Measurements from ENCODE around the gene NR6A1.

Gene NR6A1

GRCh38 chr9:124658165-124659017 is 112.7 kb downstream of the NR6A1 start:
- Histone ChIP-seq H3K4me3 (replicated peaks; ENCODE audit: low read depth, low read length) (peak overlapping the region; percentile 66), H3K27me3 (replicated peaks; ENCODE audit: control insufficient read depth, insufficient read depth, low read length) (no peaks in the 10 kb centered on the region), H3K36me3 (ENCODE audit: control insufficient read depth, insufficient read depth, low read length) (no peaks in the 10 kb centered on the region)
- DNase-seq (ENCODE audit: extremely low read depth, insufficient read length), result peak; percentile 38
- no peak for TF ChIP-seq CTCF (IDR thresholded peaks at IDR 0.05; ENCODE audit: insufficient read depth, low read length, poor library complexity, severe bottlenecking)

GRCh38 chr9:124657516-124657915 is 113.6 kb downstream of the NR6A1 start:
- H3K27me3 ChIP-seq (replicated peaks; ENCODE audit: control insufficient read depth, insufficient read depth, low read length), result no peaks in the 10 kb centered on the region
- no peaks in the 10 kb centered on the region for H3K36me3 ChIP-seq (ENCODE audit: control insufficient read depth, insufficient read depth, low read length)
- no peak for TF ChIP-seq CTCF (IDR thresholded peaks at IDR 0.05; ENCODE audit: insufficient read depth, low read length, poor library complexity, severe bottlenecking)
- DNase-seq (ENCODE audit: extremely low read depth, insufficient read length), result no peak
- H3K4me3 ChIP-seq (replicated peaks; ENCODE audit: low read depth, low read length), result no peak overlapping the region

GRCh38 chr9:124654431-124654830 is 116.7 kb downstream of the NR6A1 start:
- H3K4me3 ChIP-seq (replicated peaks; ENCODE audit: low read depth, low read length), result no peak overlapping the region
- no peaks in the 10 kb centered on the region for H3K27me3 ChIP-seq (replicated peaks; ENCODE audit: control insufficient read depth, insufficient read depth, low read length)
- no peak for DNase-seq (ENCODE audit: extremely low read depth, insufficient read length)
- no peaks in the 10 kb centered on the region for H3K36me3 ChIP-seq (ENCODE audit: control insufficient read depth, insufficient read depth, low read length)
- no peak for TF ChIP-seq CTCF (IDR thresholded peaks at IDR 0.05; ENCODE audit: insufficient read depth, low read length, poor library complexity, severe bottlenecking)

- no peak for TF ChIP-seq CTCF (IDR thresholded peaks at IDR 0.05; ENCODE audit: insufficient read depth, low read length, poor library complexity, severe bottlenecking)
- DNase-seq (ENCODE audit: extremely low read depth, insufficient read length), result no peak
- Histone ChIP-seq H3K27me3 (replicated peaks; ENCODE audit: control insufficient read depth, insufficient read depth, low read length) (no peaks in the 10 kb centered on the region), H3K4me3 (replicated peaks; ENCODE audit: low read depth, low read length) (no peak overlapping the region), H3K36me3 (ENCODE audit: control insufficient read depth, insufficient read depth, low read length) (no peaks in the 10 kb centered on the region)
These were observed 118.3 kb downstream of the NR6A1 start for GRCh38 chr9:124652615-124653393.

- DNase-seq (ENCODE audit: extremely low read depth, insufficient read length), result no peak
- no peak for TF ChIP-seq CTCF (IDR thresholded peaks at IDR 0.05; ENCODE audit: insufficient read depth, low read length, poor library complexity, severe bottlenecking)
These were observed 118.9 kb downstream of the NR6A1 start for GRCh38 chr9:124652203-124652602.

More at GRCh38 chr9:124652203-124652602, 118.9 kb downstream of the NR6A1 start:
- Histone ChIP-seq H3K27me3 (replicated peaks; ENCODE audit: control insufficient read depth, insufficient read depth, low read length) (no peaks in the 10 kb centered on the region), H3K4me3 (replicated peaks; ENCODE audit: low read depth, low read length) (no peak overlapping the region), H3K36me3 (ENCODE audit: control insufficient read depth, insufficient read depth, low read length) (no peaks in the 10 kb centered on the region)
